Large intestine (tissue), 3 donors: ENCODE data around the gene MED12L. TPM values are rescaled to one million over a fixed set of nuclear protein-coding genes. Genes with fewer than 3 reads are reported as not detected.
"Not testable (repeated sequence)": the region's sequence is repeated elsewhere in the genome, so short reads cannot be mapped to it uniquely, and the experiment has no call there.

ENCODE experiments used
- DNase-seq, 2 donors: peaks; one replicate each; pipeline versions ENCODE4 v3.0.0 to v3.0.0-alpha.2; 2013
- H3K27ac ChIP-seq: one replicate; pipeline ENCODE4 v1.5.1; 2013; ENCODE audit warnings: low read length
- H3K27me3 ChIP-seq: 2 replicates; pipeline ENCODE4 v1.6.1; 2013; ENCODE audit warnings: low read length; ENCODE audit not compliant: control insufficient read depth, insufficient read depth
- H3K36me3 ChIP-seq: 2 replicates; pipeline ENCODE4 v1.6.1; 2013; ENCODE audit warnings: low read length; ENCODE audit not compliant: control insufficient read depth, insufficient read depth
- H3K4me1 ChIP-seq: one replicate; pipeline ENCODE4 v1.6.1; 2013; ENCODE audit warnings: low read length; ENCODE audit not compliant: control insufficient read depth, insufficient read depth
- H3K4me3 ChIP-seq: one replicate; pipeline ENCODE4 v1.5.1; 2013; ENCODE audit warnings: low read length
- H3K9me3 ChIP-seq: one replicate; pipeline ENCODE4 v1.6.1; 2013; ENCODE audit warnings: mild to moderate bottlenecking, low read depth, low read length, moderate library complexity; ENCODE audit not compliant: control insufficient read depth
- WGBS: methylation state at CpG from one replicate; pipeline ENCODE4 v1.1.5; 2013; ENCODE audit warnings: low lambda C conversion rate; ENCODE audit not compliant: insufficient coverage; 5-methylcytosine and 5-hydroxymethylcytosine counted together
- polyA plus RNA-seq: library from polyadenylated mRNA; unstranded; fragments of 120-200 nt; gene quantifications from one replicate; pipeline ENCODE4 v1.2.1, GENCODE V29; 2013

Gene MED12L
- polyA plus RNA-seq, 1 donor, result 5.4 TPM

DNA sequence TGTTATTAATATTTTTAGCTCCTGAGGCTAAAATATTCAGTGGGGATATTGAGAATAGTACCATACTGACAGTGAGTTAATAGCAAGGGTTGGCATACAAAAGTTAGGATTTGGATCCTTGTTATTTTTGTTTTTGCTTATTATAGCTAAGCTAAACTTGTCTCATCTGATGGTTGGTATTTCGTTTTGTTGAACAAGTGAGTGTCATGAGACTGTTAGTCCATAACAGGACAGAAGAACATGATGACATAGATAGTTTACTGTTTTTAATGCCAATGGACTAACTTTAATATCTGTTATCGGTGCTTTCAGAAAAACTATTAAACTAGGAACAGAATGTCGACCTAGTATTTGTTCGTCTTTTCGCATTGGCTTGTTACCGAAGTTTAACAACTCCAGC, 69.1 kb downstream of the MED12L start:
- H3K4me3 ChIP-seq, result no peak overlapping the region
- no peaks in the 10 kb centered on the region for H3K27me3 ChIP-seq
- no peaks in the 10 kb centered on the region for H3K36me3 ChIP-seq
- H3K27ac ChIP-seq, result no peak overlapping the region
- WGBS, result 97% methylated on average over 5 of the region's 6 CpGs
- H3K9me3 ChIP-seq, result no peaks in the 10 kb centered on the region
- no peak for DNase-seq
- peaks cover 11% of the 10 kb centered on the region for H3K4me1 ChIP-seq

GRCh38 chr3:151155409-151156128, 70.1 kb downstream of the MED12L start:
- Histone ChIP-seq H3K27ac (no peak overlapping the region), H3K36me3 (no peaks in the 10 kb centered on the region), H3K4me3 (no peak overlapping the region), H3K9me3 (no peaks in the 10 kb centered on the region), H3K4me1 (peaks cover 11% of the 10 kb centered on the region), H3K27me3 (no peaks in the 10 kb centered on the region)
- 75% methylated on average over 6 of the region's 8 CpGs for WGBS
- no peak for DNase-seq

GRCh38 chr3:151156618-151157216, 71.3 kb downstream of the MED12L start:
- Histone ChIP-seq H3K36me3 (no peaks in the 10 kb centered on the region), H3K27ac (no peak overlapping the region), H3K9me3 (no peaks in the 10 kb centered on the region), H3K4me1 (peaks cover 8% of the 10 kb centered on the region), H3K27me3 (no peaks in the 10 kb centered on the region), H3K4me3 (no peak overlapping the region)
- DNase-seq, result peak; percentile 46 to 49
- 100% methylated on average over 1 of the region's 3 CpGs for WGBS

DNA sequence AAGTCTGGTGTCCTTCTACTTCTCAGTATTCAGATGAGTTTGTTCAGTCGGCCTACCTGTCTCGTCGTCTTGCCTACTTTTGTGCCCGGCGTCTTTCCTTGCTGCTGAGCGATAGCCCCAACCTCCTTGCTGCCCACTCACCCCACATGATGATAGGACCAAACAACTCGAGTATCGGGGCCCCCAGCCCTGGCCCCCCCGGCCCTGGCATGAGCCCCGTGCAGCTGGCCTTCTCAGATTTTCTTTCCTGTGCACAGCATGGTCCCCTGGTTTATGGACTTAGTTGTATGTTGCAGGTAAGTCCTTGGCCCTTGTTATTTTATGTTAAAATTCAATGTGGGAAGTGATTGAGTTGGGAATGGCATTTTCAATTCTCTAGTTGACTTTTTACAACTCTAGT, 74.3 kb downstream of the MED12L start:
- Histone ChIP-seq H3K9me3 (no peaks in the 10 kb centered on the region), H3K27me3 (no peaks in the 10 kb centered on the region), H3K36me3 (no peaks in the 10 kb centered on the region), H3K27ac (no peak overlapping the region), H3K4me1 (no peaks in the 10 kb centered on the region), H3K4me3 (no peak overlapping the region)
- no peak for DNase-seq
- WGBS, result 96% methylated on average over 5 of the region's 10 CpGs

GRCh38 chr3:151165226-151165625, 79.8 kb downstream of the MED12L start:
- Histone ChIP-seq H3K27me3 (no peaks in the 10 kb centered on the region), H3K27ac (no peak overlapping the region), H3K4me1 (no peaks in the 10 kb centered on the region), H3K36me3 (no peaks in the 10 kb centered on the region), H3K4me3 (no peak overlapping the region), H3K9me3 (no peaks in the 10 kb centered on the region)
- no peak for DNase-seq
- 89% methylated on average over 5 of the region's 7 CpGs for WGBS

- H3K27ac ChIP-seq, result no peak overlapping the region
- H3K36me3 ChIP-seq, result no peaks in the 10 kb centered on the region
- no peaks in the 10 kb centered on the region for H3K27me3 ChIP-seq
- DNase-seq, result no peak
- no peaks in the 10 kb centered on the region for H3K4me1 ChIP-seq
- H3K4me3 ChIP-seq, result no peak overlapping the region
- no peaks in the 10 kb centered on the region for H3K9me3 ChIP-seq
- WGBS, result 90% methylated on average over 2 of the region's 3 CpGs
Measured at GRCh38 chr3:151166161-151166560, 80.7 kb downstream of the MED12L start.

GRCh38 chr3:151168269-151169094, 83.0 kb downstream of the MED12L start:
- Histone ChIP-seq H3K4me3 (no peak overlapping the region), H3K9me3 (no peaks in the 10 kb centered on the region), H3K4me1 (no peaks in the 10 kb centered on the region), H3K36me3 (no peaks in the 10 kb centered on the region), H3K27me3 (no peaks in the 10 kb centered on the region), H3K27ac (no peak overlapping the region)
- peak; percentile 46 to 56 for DNase-seq
- WGBS, result 50% methylated on average over 1 of the region's 7 CpGs

DNA sequence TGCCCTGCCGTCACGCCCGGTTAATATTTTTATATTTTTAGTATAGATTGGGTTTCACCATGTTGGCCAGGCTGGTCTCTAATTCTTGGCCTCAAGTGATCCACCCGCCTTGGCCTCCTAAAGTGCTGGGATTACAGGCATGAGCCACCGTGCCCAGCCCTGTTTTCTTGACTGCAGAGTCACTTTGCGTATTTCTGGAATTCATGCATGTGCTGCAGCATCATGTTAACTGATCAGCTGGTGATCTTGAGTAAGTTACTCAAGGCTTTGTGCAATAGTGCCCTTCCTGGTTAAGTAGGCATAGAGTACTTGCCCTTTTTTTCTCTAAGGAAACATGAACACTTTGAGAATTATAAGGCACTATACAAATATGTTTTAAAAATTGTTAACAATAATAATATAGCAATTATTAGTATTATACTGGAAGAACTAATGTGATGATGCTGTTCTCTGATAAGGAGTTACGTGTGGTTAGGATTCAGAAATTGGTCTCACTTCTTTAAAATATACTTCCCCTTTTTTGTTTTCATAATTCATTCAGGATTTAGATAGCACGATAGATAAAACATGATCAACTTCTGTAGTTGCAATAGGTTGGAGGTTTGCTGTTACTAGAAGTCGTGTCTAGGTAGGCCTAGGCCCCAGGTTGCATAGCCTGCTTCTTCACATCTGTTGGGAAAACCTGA, 83.9 kb downstream of the MED12L start:
- DNase-seq, result no peak
- Histone ChIP-seq H3K27me3 (no peaks in the 10 kb centered on the region), H3K4me1 (no peaks in the 10 kb centered on the region), H3K27ac (no peak overlapping the region), H3K4me3 (no peak overlapping the region), H3K36me3 (no peaks in the 10 kb centered on the region), H3K9me3 (no peaks in the 10 kb centered on the region)
- WGBS, result 100% methylated on average over 1 of the region's 9 CpGs

- not testable (repeated sequence) for H3K36me3 ChIP-seq, H3K27ac ChIP-seq, H3K9me3 ChIP-seq, DNase-seq, H3K4me1 ChIP-seq, H3K4me3 ChIP-seq, H3K27me3 ChIP-seq
- 100% methylated on average over 1 of the region's 9 CpGs for WGBS
Measured at GRCh38 chr3:151169948-151170679, 84.7 kb downstream of the MED12L start.
